ENCODE measurements around the gene MEIOB.

MEIOB gene

DNA sequence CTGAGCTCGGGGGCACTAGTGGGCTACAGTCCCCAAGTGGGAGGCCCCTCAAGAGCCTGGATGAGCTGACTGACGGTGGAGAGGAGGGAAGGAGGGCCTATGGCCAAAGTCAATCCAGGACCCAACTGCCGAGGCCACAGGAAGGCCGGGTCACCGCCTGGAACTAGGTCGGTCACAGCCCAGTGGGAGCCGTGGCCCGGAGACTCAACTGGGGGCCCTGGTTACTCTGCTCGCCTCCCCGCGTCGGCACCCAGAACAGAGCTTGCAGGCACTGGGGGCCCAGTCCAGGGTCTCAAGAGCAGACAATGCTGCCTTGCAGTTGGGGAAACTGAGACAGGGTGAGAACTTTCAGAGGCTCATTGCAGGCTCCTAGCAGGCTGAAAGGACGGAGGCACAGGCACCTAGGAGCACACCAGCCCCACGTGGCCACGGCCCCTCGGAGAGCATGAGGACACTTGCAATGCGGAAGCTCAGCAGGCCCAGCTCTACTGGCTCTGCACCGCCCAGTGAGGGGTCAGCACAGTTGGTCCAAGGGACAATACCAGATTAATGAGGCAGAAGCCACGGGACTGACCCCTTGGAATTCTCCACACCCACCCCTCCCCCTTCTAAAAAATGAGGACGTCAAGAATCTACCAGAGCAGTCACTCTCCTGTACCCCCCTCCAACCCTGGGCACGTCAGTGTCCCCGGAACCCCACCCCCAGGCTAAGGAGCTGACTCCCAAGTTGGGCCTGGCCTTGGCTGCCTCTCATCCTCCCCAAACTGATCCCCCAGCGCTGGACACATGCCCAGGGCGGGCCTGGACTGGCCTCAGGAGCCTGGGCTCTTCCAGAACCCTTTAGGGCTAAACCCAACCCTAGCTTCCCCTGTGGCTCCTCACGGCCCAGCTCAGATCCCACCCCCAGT is 44.0 kb upstream of the MEIOB start:
- DNase-seq (ENCODE audit: insufficient read length, low spot score) = no peak
- FAIRE-seq = no peak
- TF ChIP-seq SPI1 (IDR thresholded peaks at IDR 0.05; ENCODE audit: low read depth, low read length) (no peak), TAF1 (IDR thresholded peaks at IDR 0.05; ENCODE audit: low read depth, low read length) (no peak), PAX5 (IDR thresholded peaks at IDR 0.05; ENCODE audit: insufficient read depth, low read length, severe bottlenecking) (no peak), POLR2A (IDR thresholded peaks at IDR 0.05; ENCODE audit: low read depth, low read length) (no peak), POLR2AphosphoS5 (IDR thresholded peaks at IDR 0.05; ENCODE audit: low read depth, low read length) (no peak), POU2F2 (IDR thresholded peaks at IDR 0.05; ENCODE audit: low read depth, low read length) (no peak)

DNA sequence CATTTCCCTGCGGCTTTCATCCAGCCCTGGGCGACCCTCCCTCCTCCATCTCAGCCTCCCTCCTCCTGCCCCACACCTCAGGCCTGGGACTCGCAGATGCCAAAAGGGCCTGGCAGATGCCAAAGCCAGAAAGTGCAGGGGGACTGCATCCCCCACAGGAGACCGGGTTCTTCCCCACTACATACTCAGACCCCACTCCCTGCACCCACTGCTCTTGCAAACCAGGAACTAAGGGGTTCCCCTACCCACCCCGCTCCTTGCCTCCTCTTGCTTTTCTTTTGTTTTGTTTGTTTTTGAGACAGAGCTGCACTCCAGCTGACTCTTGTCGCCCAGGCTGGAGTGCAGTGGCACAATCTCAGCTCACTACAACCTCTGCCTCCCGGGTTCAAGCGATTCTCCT is 43.0 kb upstream of the MEIOB start:
- FAIRE-seq (no peak), DNase-seq (ENCODE audit: insufficient read length, low spot score) (no peak)
- TF ChIP-seq POLR2A (IDR thresholded peaks at IDR 0.05; ENCODE audit: low read depth, low read length) = no peak

DNA sequence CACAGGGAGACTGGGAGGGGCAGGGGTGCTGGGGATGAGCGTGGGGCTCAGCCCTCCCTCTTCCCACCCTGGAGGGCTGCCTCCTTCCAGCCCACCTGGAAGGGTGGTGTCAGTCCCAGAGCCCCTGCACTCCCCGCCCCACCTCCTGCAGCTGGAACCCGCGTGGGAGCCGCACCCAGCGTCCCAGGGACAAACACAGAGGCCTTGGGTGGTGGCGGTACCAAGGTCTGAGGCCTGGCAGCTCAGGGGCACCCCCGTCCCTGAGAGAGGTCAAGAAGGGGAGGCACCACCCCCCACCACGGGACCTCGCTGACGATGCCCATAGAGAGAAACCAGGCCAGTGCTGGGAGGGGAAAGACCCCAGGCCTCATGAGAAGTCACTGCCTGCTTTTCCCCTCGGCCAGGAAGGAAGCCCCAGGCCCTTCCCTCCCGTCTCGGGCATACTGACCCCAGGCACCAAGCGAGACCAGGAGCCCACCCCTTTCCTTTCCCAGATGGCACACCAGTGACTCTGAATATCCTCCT is 42.2 kb upstream of the MEIOB start:
- FAIRE-seq (no peak), DNase-seq (ENCODE audit: insufficient read length, low spot score) (no peak)
- TF ChIP-seq SPI1 (IDR thresholded peaks at IDR 0.05; ENCODE audit: low read depth, low read length) (no peak), POU2F2 (IDR thresholded peaks at IDR 0.05; ENCODE audit: low read depth, low read length) (no peak), PAX5 (IDR thresholded peaks at IDR 0.05; ENCODE audit: insufficient read depth, low read length, severe bottlenecking) (no peak), POLR2A (IDR thresholded peaks at IDR 0.05; ENCODE audit: low read depth, low read length) (no peak), POLR2AphosphoS5 (IDR thresholded peaks at IDR 0.05; ENCODE audit: low read depth, low read length) (no peak), TAF1 (IDR thresholded peaks at IDR 0.05; ENCODE audit: low read depth, low read length) (no peak)

DNA sequence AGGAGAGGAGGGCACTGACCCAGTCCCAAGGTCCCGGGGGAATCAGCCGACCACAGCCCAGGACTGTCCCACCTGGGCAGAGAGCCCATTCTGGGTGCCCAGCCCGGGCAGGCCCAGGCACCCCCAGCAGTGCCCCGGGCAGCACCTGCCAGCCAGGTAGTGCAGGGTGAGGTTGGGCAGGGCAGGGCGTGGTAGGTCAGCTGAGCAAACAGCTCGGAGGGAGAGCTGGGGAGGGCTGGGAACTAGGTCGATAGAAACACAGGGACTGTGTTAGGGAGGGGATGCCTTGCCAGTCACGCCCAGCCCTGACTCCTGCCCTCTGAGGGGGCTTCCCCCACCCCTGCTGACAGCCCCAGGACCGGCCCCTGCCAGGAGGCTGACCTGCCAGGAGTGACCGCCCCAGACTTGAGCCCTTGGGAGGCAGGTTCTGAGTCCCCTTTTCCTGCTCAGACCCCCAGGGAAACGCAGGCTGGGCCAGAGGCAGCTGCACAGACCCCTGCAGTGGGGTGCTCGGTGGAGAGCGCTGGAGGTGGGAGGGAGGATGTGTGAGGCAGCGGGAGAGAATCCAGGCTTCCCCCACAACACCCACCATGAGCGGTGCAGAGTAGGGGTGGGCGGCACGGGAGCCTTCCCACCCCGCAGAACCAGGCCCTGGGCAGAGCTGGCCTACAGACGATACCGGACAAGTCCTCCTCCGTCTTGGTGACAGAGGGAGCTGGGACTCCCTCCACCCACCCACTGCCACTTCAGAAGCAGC is 41.5 kb upstream of the MEIOB start:
- DNase-seq (ENCODE audit: insufficient read length, low spot score) = no peak
- no peak for FAIRE-seq
- TF ChIP-seq TAF1 (IDR thresholded peaks at IDR 0.05; ENCODE audit: low read depth, low read length) (no peak), PAX5 (IDR thresholded peaks at IDR 0.05; ENCODE audit: insufficient read depth, low read length, severe bottlenecking) (no peak), POLR2AphosphoS5 (IDR thresholded peaks at IDR 0.05; ENCODE audit: low read depth, low read length) (no peak), SPI1 (IDR thresholded peaks at IDR 0.05; ENCODE audit: low read depth, low read length) (no peak), POLR2A (IDR thresholded peaks at IDR 0.05; ENCODE audit: low read depth, low read length) (no peak), POU2F2 (IDR thresholded peaks at IDR 0.05; ENCODE audit: low read depth, low read length) (no peak)

DNA sequence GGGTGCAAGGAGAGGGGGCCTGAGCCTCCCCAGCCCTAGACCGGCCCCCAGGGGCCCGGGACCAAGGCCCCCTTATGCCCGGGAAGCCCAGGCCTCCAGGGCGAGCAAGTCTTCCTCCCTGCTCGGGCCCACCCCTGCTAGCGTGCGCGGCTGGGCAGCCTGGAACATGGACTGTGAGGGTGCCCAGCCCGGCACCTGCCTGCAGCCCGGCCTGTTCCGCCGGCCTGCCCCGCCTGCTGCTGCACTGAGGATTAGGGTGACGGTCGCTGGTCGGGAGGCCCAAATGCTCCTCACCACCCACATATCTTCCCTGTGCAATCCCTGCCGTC is 40.2 kb upstream of the MEIOB start:
- TF ChIP-seq POU2F2 (IDR thresholded peaks at IDR 0.05; ENCODE audit: low read depth, low read length) (no peak), TAF1 (IDR thresholded peaks at IDR 0.05; ENCODE audit: low read depth, low read length) (no peak)
- no peak for DNase-seq (ENCODE audit: insufficient read length, low spot score)
- FAIRE-seq = no peak

DNA sequence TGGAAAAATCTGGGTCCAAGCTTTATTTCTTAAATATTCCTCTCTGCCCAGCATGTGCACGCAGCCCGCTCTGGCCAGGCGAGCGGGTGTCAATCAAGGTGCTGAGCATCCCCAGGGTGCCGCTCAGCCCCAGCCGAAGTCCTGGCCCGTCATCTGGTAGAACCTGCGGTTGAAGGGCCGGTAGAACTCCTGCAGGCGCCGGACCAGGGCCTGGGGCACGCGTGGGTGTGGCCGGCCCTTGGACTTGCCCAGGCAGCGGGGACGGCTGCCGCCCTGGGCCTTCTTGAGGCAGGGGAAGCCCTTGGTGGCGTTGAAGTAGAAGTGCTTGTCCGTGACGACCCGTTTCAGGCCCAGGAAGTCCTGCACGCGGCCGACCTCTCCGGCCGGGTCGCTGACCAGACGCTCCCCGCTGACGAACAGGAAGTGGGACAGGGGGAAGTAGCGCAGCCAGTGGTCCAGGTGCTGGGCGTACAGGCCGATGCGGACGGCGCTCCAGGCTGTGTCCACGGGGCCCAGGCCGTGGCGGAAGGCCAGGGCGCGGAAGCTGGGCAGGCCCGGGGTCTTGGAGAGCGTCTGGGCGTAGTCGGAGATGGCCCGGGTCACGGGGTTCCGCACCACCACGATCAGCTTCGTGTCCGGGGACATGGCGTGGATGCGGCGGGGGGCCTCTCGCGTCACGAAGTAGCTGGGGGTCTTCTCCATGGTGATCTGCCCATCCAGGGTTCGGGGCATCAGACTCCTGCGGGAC is 39.7 kb upstream of the MEIOB start:
- FAIRE-seq = no peak
- DNase-seq (ENCODE audit: insufficient read length, low spot score) = no peak
- TF ChIP-seq SPI1 (IDR thresholded peaks at IDR 0.05; ENCODE audit: low read depth, low read length) = no peak
- no peak for TF ChIP-seq POLR2A (IDR thresholded peaks at IDR 0.05; ENCODE audit: low read depth, low read length)
- no peak for TF ChIP-seq TAF1 (IDR thresholded peaks at IDR 0.05; ENCODE audit: low read depth, low read length)
- no peak for TF ChIP-seq POU2F2 (IDR thresholded peaks at IDR 0.05; ENCODE audit: low read depth, low read length)
- no peak for TF ChIP-seq POLR2AphosphoS5 (IDR thresholded peaks at IDR 0.05; ENCODE audit: low read depth, low read length)
- no peak for TF ChIP-seq PAX5 (IDR thresholded peaks at IDR 0.05; ENCODE audit: insufficient read depth, low read length, severe bottlenecking)

DNA sequence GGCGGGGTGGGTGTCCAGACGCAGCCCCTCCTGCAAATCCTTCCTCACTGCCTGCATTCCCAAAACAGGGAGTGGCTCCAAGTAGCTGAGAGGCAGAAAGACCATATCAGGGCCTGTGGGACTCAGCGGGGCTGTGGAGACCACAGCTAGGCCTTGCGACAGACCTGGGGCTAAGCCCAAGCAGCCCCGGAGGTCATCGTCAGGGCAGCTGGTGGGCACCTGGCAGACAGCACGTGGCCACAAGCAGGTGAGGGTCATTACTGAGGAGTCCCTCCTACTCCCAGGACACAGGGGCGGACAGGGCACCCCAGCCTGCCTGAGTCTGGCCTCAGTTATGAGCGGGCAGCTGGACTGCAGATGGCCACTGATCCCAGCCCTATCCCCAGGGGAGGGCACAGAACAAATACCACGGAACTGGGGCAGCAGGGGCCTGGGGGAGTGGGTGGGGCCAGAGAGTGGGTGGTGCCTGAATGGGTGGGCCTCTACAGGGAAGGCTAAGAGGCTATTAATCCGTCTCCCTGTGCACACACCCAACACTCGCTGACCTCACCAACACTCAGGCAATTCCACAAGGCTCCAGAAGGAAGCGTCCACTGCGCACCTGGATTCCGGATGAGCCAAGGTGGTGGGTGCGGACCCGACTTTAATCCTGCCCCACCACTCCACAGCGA is 37.7 kb upstream of the MEIOB start:
- FAIRE-seq (no peak), DNase-seq (ENCODE audit: insufficient read length, low spot score) (no peak)
- TF ChIP-seq TAF1 (IDR thresholded peaks at IDR 0.05; ENCODE audit: low read depth, low read length) = no peak
- TF ChIP-seq PAX5 (IDR thresholded peaks at IDR 0.05; ENCODE audit: insufficient read depth, low read length, severe bottlenecking) = no peak

DNA sequence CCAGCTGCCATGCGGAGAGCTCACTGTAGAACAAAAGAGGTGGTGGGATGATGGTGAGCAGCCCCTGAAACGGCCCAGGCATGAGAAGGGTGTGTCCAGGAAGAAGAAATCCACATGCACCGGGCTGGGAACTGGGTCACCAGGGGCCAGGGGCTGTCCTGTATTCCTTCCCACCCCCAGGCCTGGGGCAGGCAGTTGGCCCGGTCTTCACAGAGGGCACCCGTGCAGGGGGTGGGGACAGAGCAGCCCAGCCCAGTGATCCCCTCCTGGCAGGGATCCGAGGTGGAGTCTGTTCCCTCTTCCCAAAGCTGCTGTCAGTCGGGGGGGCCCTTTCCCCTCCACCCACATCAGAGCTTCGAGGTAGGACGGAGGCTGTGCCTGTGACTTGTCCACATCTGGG is 37.0 kb upstream of the MEIOB start:
- TF ChIP-seq POU2F2 (IDR thresholded peaks at IDR 0.05; ENCODE audit: low read depth, low read length) (no peak), SPI1 (IDR thresholded peaks at IDR 0.05; ENCODE audit: low read depth, low read length) (no peak), POLR2A (IDR thresholded peaks at IDR 0.05; ENCODE audit: low read depth, low read length) (no peak), TAF1 (IDR thresholded peaks at IDR 0.05; ENCODE audit: low read depth, low read length) (no peak), POLR2AphosphoS5 (IDR thresholded peaks at IDR 0.05; ENCODE audit: low read depth, low read length) (no peak), PAX5 (IDR thresholded peaks at IDR 0.05; ENCODE audit: insufficient read depth, low read length, severe bottlenecking) (no peak)
- FAIRE-seq (no peak), DNase-seq (ENCODE audit: insufficient read length, low spot score) (no peak)

DNA sequence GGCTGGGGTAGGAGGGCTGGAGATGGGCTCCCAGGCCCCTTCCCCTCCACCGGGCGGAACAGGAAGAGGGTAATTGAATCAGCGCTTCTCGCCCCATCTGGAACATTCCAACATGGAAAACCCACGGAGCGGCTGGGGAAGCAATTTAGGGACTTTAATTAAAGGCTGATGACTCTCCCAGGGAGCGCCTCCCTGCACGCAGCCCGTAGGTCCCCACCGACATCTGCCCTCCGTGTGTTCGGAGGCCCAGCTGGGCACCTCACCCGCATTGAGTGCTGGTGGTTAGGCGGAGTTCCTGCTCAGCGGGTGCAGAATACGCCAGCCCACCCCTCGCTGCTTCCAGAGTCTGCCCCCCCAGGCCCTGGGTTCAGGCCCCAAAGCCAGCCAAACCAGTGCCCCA is 36.2 kb upstream of the MEIOB start:
- FAIRE-seq (no peak), DNase-seq (ENCODE audit: insufficient read length, low spot score) (no peak)
- TF ChIP-seq PAX5 (IDR thresholded peaks at IDR 0.05; ENCODE audit: insufficient read depth, low read length, severe bottlenecking) (no peak), POLR2AphosphoS5 (IDR thresholded peaks at IDR 0.05; ENCODE audit: low read depth, low read length) (no peak), TAF1 (IDR thresholded peaks at IDR 0.05; ENCODE audit: low read depth, low read length) (no peak)
